GM23338 (cell line): ENCODE measurements around the gene CBX2. TPM values are rescaled to one million over a fixed set of nuclear protein-coding genes. Genes with fewer than 3 reads are reported as not detected.

Experiments used
- ATAC-seq: fragments of 200-7000 bp; cut with Tn5 transposase; 3 replicates; pipeline ENCODE4 v1.9.1; 2020
- DNase-seq: peaks from one replicate; pipeline ENCODE4 v3.0.0-alpha.2; 2015; ENCODE audit warnings: low spot score
- H2AFZ ChIP-seq: fragments of 200-600 bp; sonication (generic); 2 replicates; pipeline ENCODE4 v1.8.0; 2016; ENCODE audit warnings: antibody characterized with exemption, mild to moderate bottlenecking, moderate library complexity
- H3F3A ChIP-seq: fragments of 200-600 bp; sonication (generic); replicated peaks from 2 replicates; pipeline ENCODE4 v1.8.0; 2017; ENCODE audit warnings: antibody characterized with exemption, mixed run types, low read depth
- H3K27ac ChIP-seq: fragments of 200-600 bp; sonication (generic); 2 replicates; pipeline ENCODE4 v1.6.1; 2016; ENCODE audit warnings: low read depth
- H3K27me3 ChIP-seq: fragments of 200-600 bp; sonication (generic); 2 replicates; pipeline ENCODE4 v1.8.0; 2016; ENCODE audit warnings: mild to moderate bottlenecking, mixed run types, moderate library complexity; ENCODE audit not compliant: insufficient read depth
- H3K36me3 ChIP-seq: fragments of 200-600 bp; sonication (generic); 2 replicates; pipeline ENCODE4 v1.8.0; 2016; ENCODE audit warnings: mild to moderate bottlenecking; ENCODE audit not compliant: insufficient read depth
- H3K4me1 ChIP-seq: fragments of 200-600 bp; sonication (generic); 2 replicates; pipeline ENCODE4 v1.8.0; 2016; ENCODE audit warnings: mild to moderate bottlenecking, moderate library complexity; ENCODE audit not compliant: insufficient read depth
- H3K4me2 ChIP-seq: fragments of 200-600 bp; sonication (generic); 2 replicates; pipeline ENCODE4 v1.7.1; 2017; ENCODE audit warnings: mixed run types
- H3K4me3 ChIP-seq: fragments of 200-600 bp; sonication (generic); 2 replicates; pipeline ENCODE4 v1.6.1; 2016; ENCODE audit warnings: mixed run types
- H3K79me2 ChIP-seq: fragments of 200-600 bp; sonication (generic); replicated peaks from 2 replicates; pipeline ENCODE4 v1.8.0; 2017; ENCODE audit warnings: mild to moderate bottlenecking; ENCODE audit not compliant: insufficient read depth
- H3K9me2 ChIP-seq: fragments of 200-600 bp; sonication (generic); 2 replicates; pipeline ENCODE4 v1.8.0; 2017; ENCODE audit not compliant: insufficient read depth
- H4K20me1 ChIP-seq: fragments of 200-600 bp; sonication (generic); replicated peaks from 2 replicates; pipeline ENCODE4 v1.8.0; 2017; ENCODE audit warnings: mild to moderate bottlenecking; ENCODE audit not compliant: insufficient read depth
- H3K27ac Mint-ChIP-seq: 2 replicates; pipeline ENCODE4 v1.8.0; 2020; ENCODE audit warnings: inconsistent platforms, mild to moderate bottlenecking, moderate library complexity, mixed read lengths
- H3K27me3 Mint-ChIP-seq: 3 replicates; pipeline ENCODE4 v1.8.0; 2022; ENCODE audit warnings: low read depth, mild to moderate bottlenecking, moderate library complexity, mixed read lengths, inconsistent platforms; ENCODE audit not compliant: insufficient read depth, poor library complexity
- H3K36me3 Mint-ChIP-seq: 3 replicates; pipeline ENCODE4 v1.8.0; 2021; ENCODE audit warnings: low read depth, mild to moderate bottlenecking, inconsistent platforms, moderate library complexity, mixed read lengths
- H3K4me1 Mint-ChIP-seq: 3 replicates; pipeline ENCODE4 v1.8.0; 2020; ENCODE audit warnings: mild to moderate bottlenecking, inconsistent platforms, mixed read lengths
- H3K4me3 Mint-ChIP-seq: 3 replicates; pipeline ENCODE4 v1.8.0; 2021; ENCODE audit warnings: moderate library complexity, mild to moderate bottlenecking, inconsistent platforms, mixed read lengths
- H3K9me3 Mint-ChIP-seq: 3 replicates; pipeline ENCODE4 v1.8.0; 2020; ENCODE audit warnings: moderate library complexity, mild to moderate bottlenecking, inconsistent platforms, mixed read lengths
- CREB1 ChIP-seq: fragments of 250-450 bp; sonication (Bioruptor Pico); IDR thresholded peaks from 2 replicates; pipeline ENCODE4 v1.5.0; 2020; ENCODE audit warnings: low read depth, mild to moderate bottlenecking, moderate library complexity
- ETS1 ChIP-seq: IDR thresholded peaks from 2 replicates; pipeline ENCODE4 v1.6.1; 2016; ENCODE audit warnings: antibody characterized with exemption
- EZH2 ChIP-seq: fragments of 200-600 bp; sonication (generic); IDR thresholded peaks from one replicate; pipeline ENCODE4 v1.8.0; 2017; ENCODE audit warnings: antibody characterized with exemption, mild to moderate bottlenecking, low read depth; ENCODE audit not compliant: unreplicated experiment
- EZH2phosphoT487 ChIP-seq: fragments of 200-600 bp; sonication (generic); IDR thresholded peaks from one replicate; pipeline ENCODE4 v1.8.1; 2018; ENCODE audit warnings: antibody characterized with exemption; ENCODE audit not compliant: unreplicated experiment
- NANOG ChIP-seq: IDR thresholded peaks from 2 replicates; pipeline ENCODE4 v1.6.1; 2016; ENCODE audit warnings: antibody characterized with exemption, borderline replicate concordance
- POLR2AphosphoS5 ChIP-seq: IDR thresholded peaks from 2 replicates; pipeline ENCODE4 v1.6.1; 2016; ENCODE audit warnings: antibody characterized with exemption, low read depth
- STAT1 ChIP-seq: IDR thresholded peaks from one replicate; pipeline ENCODE4 v1.6.1; 2016; ENCODE audit warnings: antibody characterized with exemption; ENCODE audit not compliant: unreplicated experiment
- ZNF331 ChIP-seq: fragments of 250-450 bp; sonication (Bioruptor Pico); IDR thresholded peaks from 2 replicates; pipeline ENCODE4 v1.5.0; 2020; ENCODE audit warnings: low read depth, mild to moderate bottlenecking, moderate library complexity
- ZNF462 ChIP-seq: fragments of 250-450 bp; sonication (Bioruptor Pico); IDR thresholded peaks from 2 replicates; pipeline ENCODE4 v1.5.0; 2020; ENCODE audit warnings: mild to moderate bottlenecking, moderate library complexity
- polyA plus RNA-seq: library from polyadenylated mRNA; unstranded; fragments of >200 nt; fragmentation: Nextera tagmentation; extraction: Ambion mirVana; gene quantifications from 2 replicates; pipeline ENCODE4 v1.2.1, GENCODE V29; 2016
- total RNA-seq: library from RNA; depleted of rRNA; stranded (reverse); fragments of >200 nt; shearing (Covaris generic); gene quantifications from 2 replicates; pipeline ENCODE4 v1.2.3, GENCODE V29; 2014

CBX2 gene
- total and polyA plus RNA-seq, 2 experiments from 2014 or later, result 26.6 to 114 TPM

GRCh38 chr17:79749958-79750357 is 28.0 kb upstream of the CBX2 start (continued):
- no peak for TF ChIP-seq ZNF462
- no peak for TF ChIP-seq EZH2phosphoT487
- TF ChIP-seq CREB1, result no peak
- no peak for TF ChIP-seq ZNF331 (CRISPR knock-in tag)
- no peak for TF ChIP-seq EZH2

DNA sequence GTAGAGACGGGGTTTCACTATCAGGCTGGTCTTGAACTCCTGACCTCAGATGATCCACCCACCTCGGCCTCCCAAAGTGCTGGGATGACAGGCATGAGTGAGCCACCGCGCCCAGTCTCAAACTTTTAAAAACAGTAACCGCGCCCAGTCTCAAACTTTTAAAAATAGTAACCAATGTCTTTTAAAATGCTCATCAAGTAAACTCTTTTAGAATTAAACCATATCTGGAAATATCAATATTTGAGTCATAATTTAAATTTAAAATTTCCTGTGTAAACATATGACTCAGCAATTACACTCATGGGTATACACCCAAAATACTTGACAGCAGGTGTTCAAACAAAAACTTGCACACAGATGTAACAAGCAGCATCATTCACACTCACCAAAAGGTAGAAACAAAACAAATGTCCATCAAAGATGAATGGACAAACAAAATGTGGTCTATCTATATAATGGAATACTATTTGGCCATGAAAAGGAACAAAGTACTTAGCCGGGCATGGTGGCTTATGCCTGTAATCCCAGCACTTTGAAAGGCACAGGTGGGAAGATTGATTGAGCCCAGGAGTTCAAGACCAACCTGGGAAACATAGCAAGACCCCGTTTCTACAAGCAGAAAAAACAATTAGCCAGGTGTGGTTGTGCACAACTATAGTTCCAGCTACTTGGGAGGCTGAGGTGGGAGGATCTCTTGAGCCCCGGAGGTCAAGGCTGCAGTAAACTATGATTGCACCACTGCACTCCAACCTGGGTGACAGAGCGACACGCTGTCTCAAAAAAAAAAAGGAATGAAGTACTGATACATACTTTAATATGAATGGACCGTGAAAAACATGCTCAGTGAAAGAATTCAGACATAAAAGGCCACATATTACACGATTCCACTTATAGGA is 27.1 kb upstream of the CBX2 start:
- Histone ChIP-seq H3K4me3 (no peak overlapping the region), H3K27ac (no peak overlapping the region), H3F3A (peaks cover 9% of the 10 kb centered on the region), H4K20me1 (no peaks in the 10 kb centered on the region; the same call in 1 of the 2 replicates), H2AFZ (no peak overlapping the region), H3K9me2 (no peaks in the 10 kb centered on the region), H3K27me3 (peaks cover 51% of the 10 kb centered on the region), H3K4me2 (no peak overlapping the region), H3K4me1 (peaks cover 10% of the 10 kb centered on the region), H3K79me2 (no peaks in the 10 kb centered on the region), H3K36me3 (no peaks in the 10 kb centered on the region)
- DNase-seq (no peak), ATAC-seq (no peak)
- no peaks in the 10 kb centered on the region; the same call in 2 of the 3 replicates for H3K36me3 Mint-ChIP-seq
- peaks cover 13% of the 10 kb centered on the region for H3K4me1 Mint-ChIP-seq
- no peaks in the 10 kb centered on the region for H3K9me3 Mint-ChIP-seq
- peaks cover 44% of the 10 kb centered on the region for H3K27me3 Mint-ChIP-seq
- H3K27ac Mint-ChIP-seq, result no peak overlapping the region
- H3K4me3 Mint-ChIP-seq, result no peak overlapping the region
- TF ChIP-seq POLR2AphosphoS5, result no peak
- no peak for TF ChIP-seq STAT1
- no peak for TF ChIP-seq ETS1
- TF ChIP-seq NANOG, result no peak
